DND-41 (cell line): Measurements from ENCODE around the gene PDE4D.

ENCODE experiments used
- ATAC-seq: fragments of 200-7000 bp; cut with Tn5 transposase; 3 replicates; pipeline ENCODE4 v1.9.1; 2021; ENCODE audit warnings: low read depth; ENCODE audit not compliant: insufficient read depth
- DNase-seq: peaks from one replicate; pipeline ENCODE4 v3.0.0-alpha.2; 2020
- H2AFZ ChIP-seq: 2 replicates; pipeline ENCODE4 v1.6.0; 2012; ENCODE audit warnings: low read depth, low read length
- H3K27ac ChIP-seq: 2 replicates; pipeline ENCODE4 v1.5.1; 2012; ENCODE audit warnings: low read length, inconsistent platforms
- H3K27me3 ChIP-seq: fragments of 200-600 bp; sonication (generic); 2 replicates; pipeline ENCODE4 v1.6.0; 2012; ENCODE audit warnings: low read length, mild to moderate bottlenecking, inconsistent platforms; ENCODE audit not compliant: insufficient read depth, poor library complexity
- H3K36me3 ChIP-seq: 2 replicates; pipeline ENCODE4 v1.5.1; 2012; ENCODE audit warnings: low read length, inconsistent platforms; ENCODE audit not compliant: insufficient read depth
- H3K4me1 ChIP-seq: 2 replicates; pipeline ENCODE4 v1.5.1; 2012; ENCODE audit warnings: mild to moderate bottlenecking, low read length; ENCODE audit not compliant: insufficient read depth
- H3K4me2 ChIP-seq: 2 replicates; pipeline ENCODE4 v1.6.0; 2012; ENCODE audit warnings: mild to moderate bottlenecking, moderate library complexity, low read length, inconsistent platforms; ENCODE audit not compliant: insufficient read depth
- H3K4me3 ChIP-seq, 2 experiments: fragments of 200-600 bp in 1 of 2; shearing (Covaris generic) in 1 of 2; 2 replicates each; pipeline ENCODE4 v1.5.1; 2012 to 2016; ENCODE audit warnings: inconsistent platforms in 2 of 2, low read length in 2 of 2, mild to moderate bottlenecking in 2 of 2, low read depth in 1 of 2, moderate library complexity in 1 of 2
- H3K79me2 ChIP-seq: 2 replicates; pipeline ENCODE4 v1.6.0; 2012; ENCODE audit warnings: low read length, inconsistent platforms; ENCODE audit not compliant: insufficient read depth
- H3K9ac ChIP-seq: 2 replicates; pipeline ENCODE4 v1.6.0; 2012; ENCODE audit warnings: low read depth, mild to moderate bottlenecking, inconsistent platforms, low read length, moderate library complexity
- H3K9me3 ChIP-seq: 2 replicates; pipeline ENCODE4 v1.5.1; 2012; ENCODE audit warnings: low read length, moderate library complexity, mild to moderate bottlenecking, inconsistent platforms; ENCODE audit not compliant: insufficient read depth, severe bottlenecking
- H4K20me1 ChIP-seq: 2 replicates; pipeline ENCODE4 v1.6.0; 2012; ENCODE audit warnings: low read length; ENCODE audit not compliant: insufficient read depth
- CTCF ChIP-seq: IDR thresholded peaks from 2 replicates; pipeline ENCODE4 v1.5.1; 2012; ENCODE audit warnings: borderline replicate concordance, low read length, moderate library complexity, mild to moderate bottlenecking; ENCODE audit not compliant: poor library complexity, severe bottlenecking; ENCODE audit errors: extremely low read depth
- EZH2 ChIP-seq: IDR thresholded peaks from 3 replicates; pipeline ENCODE4 v1.6.1; 2012; ENCODE audit warnings: borderline replicate concordance, low read depth, mild to moderate bottlenecking, moderate library complexity, low read length, inconsistent platforms; ENCODE audit not compliant: severe bottlenecking

PDE4D gene

GRCh38 chr5:59553992-59554391, 339.5 kb downstream of the PDE4D start:
- H3K9ac ChIP-seq, result no peak overlapping the region
- no peak overlapping the region for H3K4me2 ChIP-seq
- no peaks in the 10 kb centered on the region for H3K9me3 ChIP-seq
- no peak for DNase-seq
- no peak overlapping the region for H2AFZ ChIP-seq
- H3K36me3 ChIP-seq, result no peaks in the 10 kb centered on the region
- no peak for ATAC-seq
- no peak overlapping the region for H3K4me3 ChIP-seq
- no peaks in the 10 kb centered on the region for H3K79me2 ChIP-seq
- H3K27ac ChIP-seq, result no peak overlapping the region
- no peaks in the 10 kb centered on the region for H4K20me1 ChIP-seq
- no peaks in the 10 kb centered on the region for H3K27me3 ChIP-seq
- no peak for TF ChIP-seq EZH2
- TF ChIP-seq CTCF, result no peak
- H3K4me1 ChIP-seq, result no peaks in the 10 kb centered on the region

GRCh38 chr5:59548807-59549357, 344.6 kb downstream of the PDE4D start:
- Histone ChIP-seq H4K20me1 (no peaks in the 10 kb centered on the region), H3K79me2 (no peaks in the 10 kb centered on the region), H3K9me3 (no peaks in the 10 kb centered on the region), H2AFZ (no peak overlapping the region), H3K4me3 (no peak overlapping the region), H3K27ac (no peak overlapping the region), H3K4me2 (no peak overlapping the region), H3K36me3 (no peaks in the 10 kb centered on the region), H3K27me3 (no peaks in the 10 kb centered on the region), H3K4me1 (no peaks in the 10 kb centered on the region), H3K9ac (no peak overlapping the region)
- ATAC-seq, result no peak
- no peak for DNase-seq
- no peak for TF ChIP-seq CTCF
- TF ChIP-seq EZH2, result no peak

- TF ChIP-seq EZH2, result no peak
- no peak for TF ChIP-seq CTCF
- no peak overlapping the region for H3K4me3 ChIP-seq
- H2AFZ ChIP-seq, result no peak overlapping the region
- H3K79me2 ChIP-seq, result no peaks in the 10 kb centered on the region
- H3K36me3 ChIP-seq, result no peaks in the 10 kb centered on the region
- ATAC-seq (no peak), DNase-seq (no peak)
- no peaks in the 10 kb centered on the region for H3K4me1 ChIP-seq
- H4K20me1 ChIP-seq, result no peaks in the 10 kb centered on the region
- no peaks in the 10 kb centered on the region for H3K9me3 ChIP-seq
- no peak overlapping the region for H3K27ac ChIP-seq
- no peak overlapping the region for H3K4me2 ChIP-seq
- H3K9ac ChIP-seq, result no peak overlapping the region
- no peaks in the 10 kb centered on the region for H3K27me3 ChIP-seq
Observed at GRCh38 chr5:59547731-59548130, 345.8 kb downstream of the PDE4D start.

- Histone ChIP-seq H4K20me1 (no peaks in the 10 kb centered on the region), H2AFZ (no peak overlapping the region), H3K4me3 (no peak overlapping the region), H3K9me3 (no peaks in the 10 kb centered on the region), H3K36me3 (no peaks in the 10 kb centered on the region), H3K27me3 (no peaks in the 10 kb centered on the region), H3K4me2 (no peak overlapping the region), H3K9ac (no peak overlapping the region), H3K27ac (no peak overlapping the region), H3K79me2 (no peaks in the 10 kb centered on the region), H3K4me1 (no peaks in the 10 kb centered on the region)
- no peak for DNase-seq
- TF ChIP-seq CTCF, result no peak
- no peak for TF ChIP-seq EZH2
- no peak for ATAC-seq
Observed at GRCh38 chr5:59544573-59544972, 349.0 kb downstream of the PDE4D start.
